Superior temporal gyrus (tissue), 1 donor: ENCODE measurements around the gene S100A12.
"Not testable (repeated sequence)": the region's sequence is repeated elsewhere in the genome, so short reads cannot be mapped to it uniquely, and the experiment has no call there.

ENCODE experiments used
- DNase-seq: peaks from one replicate; pipeline ENCODE4 v3.0.0-alpha.2; 2016; ENCODE audit errors: extremely low spot score

Gene S100A12

DNA sequence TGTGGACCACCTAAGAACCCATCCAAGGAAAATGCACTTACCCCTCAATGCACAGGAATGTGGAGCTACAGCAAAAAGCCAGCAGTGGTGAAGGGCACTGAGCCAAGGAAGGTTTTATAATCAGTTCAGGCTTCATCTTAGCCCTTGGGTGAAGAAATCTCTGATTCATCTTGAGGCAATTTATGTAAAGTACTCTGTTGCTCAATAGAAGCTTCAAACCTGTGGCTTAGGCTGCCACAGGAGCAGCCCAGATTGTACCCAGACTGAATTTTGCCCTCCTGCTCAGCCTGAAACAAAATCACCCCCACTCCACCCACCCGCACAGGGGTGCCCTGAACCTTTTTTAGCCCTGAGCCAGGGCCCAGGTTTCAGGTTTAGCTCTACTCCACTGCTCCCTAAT is at the start of gene S100A12:
Gene S100A12, minus strand, starts transcription at position 111 of the 400 bp plus-strand sequence. CDS start 1,029 bp downstream, outside the sequence.
- DNase-seq, result no peak

DNA sequence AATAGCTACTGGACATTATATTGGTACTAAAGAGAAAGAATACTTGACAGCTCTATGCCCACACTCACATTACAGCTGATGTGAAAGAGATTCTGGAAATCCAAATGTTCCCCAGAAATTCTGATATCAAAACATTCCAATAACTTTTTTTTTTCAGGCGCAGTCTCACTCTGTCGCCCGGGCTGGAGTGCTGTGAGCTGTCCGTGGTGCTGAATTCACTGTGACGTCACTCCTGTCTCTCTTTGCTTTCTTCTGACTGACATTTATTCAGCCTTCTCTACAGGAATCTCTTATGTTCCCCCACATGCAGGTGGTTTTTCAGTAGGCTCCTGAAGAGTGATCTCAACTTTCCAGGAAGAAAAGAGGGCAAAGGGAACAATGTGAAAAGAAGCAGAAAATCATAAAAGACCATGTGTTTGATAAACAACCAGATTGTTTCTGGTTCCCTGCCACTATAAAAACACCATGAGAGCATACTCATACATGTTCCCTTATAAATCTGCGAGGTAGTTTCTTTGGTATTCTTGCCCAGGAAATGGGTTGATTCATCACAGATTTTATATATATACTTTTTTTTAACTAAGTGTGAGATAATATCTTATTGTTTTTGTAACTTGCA is 47.1 kb upstream of the S100A12 start:
- DNase-seq, result peak; percentile 75

GRCh38 chr1:153420306-153420705 is 44.9 kb upstream of the S100A12 start:
- no peak for DNase-seq

DNA sequence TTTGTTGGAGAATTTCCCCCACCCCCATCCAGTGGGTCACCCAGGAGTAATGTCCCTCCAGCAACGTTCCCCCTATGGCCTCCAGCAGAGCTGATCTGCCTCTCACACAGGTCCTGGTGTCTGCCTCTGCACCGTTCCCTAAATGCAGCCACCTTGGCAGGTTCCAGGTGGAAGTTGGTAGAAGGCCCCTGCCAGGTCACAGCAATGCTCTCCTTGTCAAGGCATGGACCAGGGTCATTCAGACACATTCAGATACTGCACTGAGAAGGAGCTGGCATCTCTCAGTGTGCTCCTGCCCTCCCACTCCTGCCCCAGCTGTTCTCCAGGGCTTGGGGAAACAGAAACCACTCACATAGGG is 44.0 kb upstream of the S100A12 start:
- not testable (repeated sequence) for DNase-seq

DNA sequence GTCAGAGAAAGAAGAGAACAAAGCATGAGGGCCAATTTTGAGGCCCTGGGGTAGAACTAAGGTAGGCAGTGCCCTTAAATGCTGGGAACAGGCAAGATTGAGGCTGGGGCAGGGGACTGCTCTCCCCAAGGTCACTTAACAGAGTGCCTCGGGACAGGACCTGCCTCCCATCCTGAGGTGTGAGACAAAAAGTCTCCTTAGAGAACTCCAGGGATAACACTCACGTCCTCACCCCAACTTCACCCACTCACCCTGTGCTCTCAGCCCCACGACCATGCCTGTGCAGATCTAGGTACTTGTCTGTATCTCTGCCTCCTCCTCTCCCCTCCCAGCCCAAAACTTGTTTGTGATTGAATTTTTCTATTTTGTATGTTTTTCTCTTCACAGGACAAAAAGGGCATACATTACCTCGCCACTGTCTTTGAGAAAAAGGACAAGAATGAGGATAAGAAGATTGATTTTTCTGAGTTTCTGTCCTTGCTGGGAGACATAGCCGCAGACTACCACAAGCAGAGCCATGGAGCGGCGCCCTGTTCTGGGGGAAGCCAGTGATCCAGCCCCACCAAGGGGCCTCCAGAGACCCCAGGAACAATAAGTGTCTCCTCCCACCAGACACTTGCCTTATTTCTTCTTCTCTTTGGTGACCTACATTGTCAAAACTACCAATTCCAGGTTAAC is 43.5 kb upstream of the S100A12 start:
- DNase-seq, result not testable (repeated sequence)

GRCh38 chr1:153417136-153417888 is 41.9 kb upstream of the S100A12 start:
- DNase-seq, result no peak

DNA sequence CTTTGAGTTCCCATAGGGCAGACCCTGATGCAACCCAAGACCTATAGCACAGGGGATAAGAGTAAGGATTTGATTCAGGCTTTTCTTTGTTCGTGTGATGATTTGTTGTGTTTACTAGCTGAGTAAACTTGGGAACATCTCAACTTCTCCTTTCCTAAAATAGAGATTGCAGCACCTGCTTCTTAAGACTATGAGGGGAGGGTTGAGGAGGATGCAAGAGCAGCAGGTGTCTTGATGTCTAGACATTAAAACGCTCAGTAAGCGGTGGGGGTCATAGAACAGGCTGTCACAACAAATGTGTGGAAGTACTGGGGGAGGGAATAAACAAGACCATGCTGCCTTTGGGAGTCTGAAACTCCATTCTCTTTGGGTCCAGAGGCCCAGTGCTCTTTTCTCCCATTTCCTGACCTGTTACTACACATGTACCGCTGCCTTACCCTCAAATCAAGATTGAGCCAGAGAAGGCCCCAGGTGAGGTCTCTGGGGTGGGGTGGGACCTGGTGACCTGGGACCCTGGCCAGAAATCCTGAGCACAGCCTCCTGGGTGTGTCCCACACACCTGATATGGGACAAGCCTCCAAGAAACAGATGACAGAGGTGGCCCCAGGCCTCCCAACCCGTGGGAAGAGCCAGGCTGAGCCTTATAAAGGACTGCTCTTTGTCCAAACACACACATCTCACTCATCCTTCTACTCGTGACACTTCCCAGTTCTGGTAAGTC is 40.6 kb upstream of the S100A12 start, which contains the start of gene S100A7A:
Gene S100A7A, plus strand, starts transcription at position 671 of the 721 bp plus-strand sequence. CDS start 1,563 bp downstream, outside the sequence.
- no peak for DNase-seq

DNA sequence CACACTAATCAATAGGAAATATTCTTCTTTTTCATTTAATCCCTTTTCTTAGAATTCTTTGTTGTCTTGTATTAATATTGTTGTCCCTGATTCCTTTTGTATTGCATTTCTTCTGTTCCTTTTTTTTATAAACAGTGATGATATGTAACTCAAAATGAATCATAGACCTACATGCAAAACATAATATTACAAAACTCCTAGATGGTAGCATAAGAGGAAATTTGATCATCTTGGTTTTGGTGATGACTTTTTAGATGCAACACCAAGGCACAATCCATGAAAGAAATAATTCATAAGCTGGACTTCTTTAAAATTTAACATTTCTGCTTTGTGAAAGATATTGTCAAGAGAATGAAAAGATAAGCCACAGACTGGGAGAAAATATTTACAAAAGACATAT is 38.5 kb upstream of the S100A12 start:
- not testable (repeated sequence) for DNase-seq

DNA sequence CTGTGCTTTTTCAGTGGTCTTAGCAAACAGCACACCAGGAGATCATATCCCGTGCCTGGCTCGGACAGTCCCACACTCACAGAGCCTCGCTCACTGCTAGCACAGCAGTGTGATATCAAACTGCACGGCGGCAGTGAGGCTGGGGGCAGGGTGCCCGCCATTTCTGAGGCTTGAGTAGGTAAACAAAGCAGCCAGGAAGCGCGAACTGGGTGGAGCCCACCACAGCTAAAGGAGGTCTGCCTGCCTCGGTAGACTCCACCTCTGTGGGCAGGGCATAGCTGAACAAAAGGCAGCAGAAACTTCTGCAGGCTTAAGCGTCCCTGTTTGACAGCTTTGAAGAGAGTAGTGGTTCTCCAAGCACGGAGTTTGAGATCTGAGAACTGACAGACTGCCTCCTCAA is 31.9 kb upstream of the S100A12 start:
- not testable (repeated sequence) for DNase-seq

GRCh38 chr1:153405825-153406599 is 30.6 kb upstream of the S100A12 start:
- DNase-seq, result not testable (repeated sequence)

- no peak for DNase-seq
Measured at GRCh38 chr1:153404768-153405167, 29.3 kb upstream of the S100A12 start.

- no peak for DNase-seq
Measured at GRCh38 chr1:153404086-153404635, 28.7 kb upstream of the S100A12 start.

GRCh38 chr1:153403421-153404085 is 28.1 kb upstream of the S100A12 start:
- no peak for DNase-seq

DNA sequence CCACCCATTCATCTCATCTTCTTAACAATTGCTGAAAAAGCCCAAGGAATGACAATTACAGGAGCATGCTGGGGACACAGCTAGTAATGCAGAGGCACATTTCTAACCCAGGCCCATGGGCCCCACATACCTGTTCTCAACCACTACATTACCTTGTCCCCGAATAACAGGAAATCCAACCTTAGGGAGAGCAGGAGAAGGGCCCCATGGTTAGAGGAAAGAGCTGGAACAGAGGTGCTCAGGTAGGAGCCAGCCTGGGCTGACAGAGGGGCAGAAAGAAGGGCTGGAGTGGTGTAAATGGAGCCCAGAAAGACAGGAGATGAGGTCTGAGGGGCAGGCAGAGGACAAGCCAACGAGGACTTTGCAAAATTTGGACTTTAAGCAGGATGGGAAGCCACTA is 26.8 kb upstream of the S100A12 start:
- no peak for DNase-seq

GRCh38 chr1:153401461-153401860 is 26.0 kb upstream of the S100A12 start:
- no peak for DNase-seq

GRCh38 chr1:153400244-153400643 is 24.8 kb upstream of the S100A12 start:
- no peak for DNase-seq

GRCh38 chr1:153399401-153400055 is 24.1 kb upstream of the S100A12 start:
- no peak for DNase-seq

GRCh38 chr1:153397924-153398651 is 22.7 kb upstream of the S100A12 start:
- no peak for DNase-seq
